ENCODE data around the gene COLEC12.

Gene COLEC12

DNA sequence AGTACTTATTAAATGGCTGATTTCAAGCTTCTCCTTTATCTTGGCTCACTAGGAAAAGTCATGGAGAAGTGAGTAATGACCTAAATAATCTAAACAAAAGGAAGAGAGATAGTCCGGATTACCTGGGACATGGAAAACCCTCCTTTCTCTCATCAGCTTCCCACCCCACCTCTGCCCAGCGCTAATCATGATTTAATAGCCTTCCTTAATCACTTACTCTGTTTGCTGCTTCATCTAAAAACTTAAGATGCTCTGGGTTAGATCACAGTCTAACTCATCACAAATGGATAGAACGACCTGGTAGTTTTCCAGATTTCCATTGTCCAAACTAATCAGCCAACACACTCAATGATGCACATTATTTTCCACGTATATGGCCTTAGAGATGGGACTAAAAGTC lies 144.8 kb downstream of the COLEC12 start:
- TF ChIP-seq, protein P1, sequence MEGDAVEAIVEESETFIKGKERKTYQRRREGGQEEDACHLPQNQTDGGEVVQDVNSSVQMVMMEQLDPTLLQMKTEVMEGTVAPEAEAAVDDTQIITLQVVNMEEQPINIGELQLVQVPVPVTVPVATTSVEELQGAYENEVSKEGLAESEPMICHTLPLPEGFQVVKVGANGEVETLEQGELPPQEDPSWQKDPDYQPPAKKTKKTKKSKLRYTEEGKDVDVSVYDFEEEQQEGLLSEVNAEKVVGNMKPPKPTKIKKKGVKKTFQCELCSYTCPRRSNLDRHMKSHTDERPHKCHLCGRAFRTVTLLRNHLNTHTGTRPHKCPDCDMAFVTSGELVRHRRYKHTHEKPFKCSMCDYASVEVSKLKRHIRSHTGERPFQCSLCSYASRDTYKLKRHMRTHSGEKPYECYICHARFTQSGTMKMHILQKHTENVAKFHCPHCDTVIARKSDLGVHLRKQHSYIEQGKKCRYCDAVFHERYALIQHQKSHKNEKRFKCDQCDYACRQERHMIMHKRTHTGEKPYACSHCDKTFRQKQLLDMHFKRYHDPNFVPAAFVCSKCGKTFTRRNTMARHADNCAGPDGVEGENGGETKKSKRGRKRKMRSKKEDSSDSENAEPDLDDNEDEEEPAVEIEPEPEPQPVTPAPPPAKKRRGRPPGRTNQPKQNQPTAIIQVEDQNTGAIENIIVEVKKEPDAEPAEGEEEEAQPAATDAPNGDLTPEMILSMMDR (IDR thresholded peaks at IDR 0.05): no peak

DNA sequence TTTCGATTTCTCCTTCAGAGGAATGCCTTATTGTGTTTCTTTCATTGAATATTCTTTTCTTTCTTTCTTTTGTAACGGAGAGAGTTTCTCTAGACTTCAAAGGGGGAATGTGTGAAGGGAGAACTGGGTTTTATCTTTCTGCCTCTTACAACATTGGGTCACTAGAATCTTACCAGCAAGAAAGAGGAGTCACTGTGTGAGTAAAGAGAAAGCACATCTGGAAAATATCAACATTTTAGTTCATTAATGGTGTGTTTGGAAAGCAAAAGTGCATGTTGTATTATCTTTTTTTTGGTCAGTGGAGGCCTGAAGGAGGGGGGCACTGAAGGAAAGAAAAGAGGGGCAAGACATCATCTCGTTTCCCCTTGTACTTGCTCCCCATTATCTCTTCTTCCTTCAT lies 146.0 kb downstream of the COLEC12 start:
- TF ChIP-seq, protein P1 (IDR thresholded peaks at IDR 0.05): no peak

DNA sequence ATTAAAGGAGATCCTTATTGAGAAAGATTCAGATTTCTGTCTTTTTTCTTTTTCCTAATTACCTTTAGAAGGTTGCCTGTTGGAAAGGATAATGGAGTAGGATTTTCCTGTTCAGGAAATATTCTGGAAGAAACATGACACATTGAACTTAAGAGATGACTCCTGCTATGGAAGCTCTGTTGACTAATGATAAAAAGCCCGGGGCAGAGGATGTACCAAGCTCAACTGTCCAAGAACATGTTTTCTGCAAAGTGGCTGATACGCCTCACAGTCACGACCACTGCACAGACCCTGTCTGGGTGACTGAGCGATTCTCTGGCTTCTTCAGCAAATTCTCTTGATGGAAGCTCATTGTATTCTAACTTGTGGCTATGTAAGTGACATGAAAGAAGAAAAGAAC lies 146.5 kb downstream of the COLEC12 start:
- TF ChIP-seq, protein P1 (IDR thresholded peaks at IDR 0.05): no peak

DNA sequence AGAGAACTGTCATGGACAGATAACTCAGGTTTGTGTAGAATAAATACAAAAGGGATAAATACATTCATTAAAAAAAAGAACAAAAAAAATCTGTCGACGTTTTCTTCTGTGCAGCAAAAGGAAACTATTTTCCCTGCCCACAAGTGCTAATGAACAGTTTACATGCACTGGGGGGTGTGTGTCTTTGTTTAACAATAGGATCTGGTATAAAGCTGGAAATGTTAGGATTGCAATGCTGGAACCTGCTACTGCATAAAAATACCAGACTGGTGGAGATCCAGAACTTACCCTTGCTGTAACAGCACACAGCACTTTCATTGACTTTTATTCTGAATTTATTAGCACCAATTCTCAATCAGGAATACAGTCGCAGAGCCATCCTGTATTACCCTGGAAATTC lies 148.1 kb downstream of the COLEC12 start:
- TF ChIP-seq, protein P1 (IDR thresholded peaks at IDR 0.05): no peak

DNA sequence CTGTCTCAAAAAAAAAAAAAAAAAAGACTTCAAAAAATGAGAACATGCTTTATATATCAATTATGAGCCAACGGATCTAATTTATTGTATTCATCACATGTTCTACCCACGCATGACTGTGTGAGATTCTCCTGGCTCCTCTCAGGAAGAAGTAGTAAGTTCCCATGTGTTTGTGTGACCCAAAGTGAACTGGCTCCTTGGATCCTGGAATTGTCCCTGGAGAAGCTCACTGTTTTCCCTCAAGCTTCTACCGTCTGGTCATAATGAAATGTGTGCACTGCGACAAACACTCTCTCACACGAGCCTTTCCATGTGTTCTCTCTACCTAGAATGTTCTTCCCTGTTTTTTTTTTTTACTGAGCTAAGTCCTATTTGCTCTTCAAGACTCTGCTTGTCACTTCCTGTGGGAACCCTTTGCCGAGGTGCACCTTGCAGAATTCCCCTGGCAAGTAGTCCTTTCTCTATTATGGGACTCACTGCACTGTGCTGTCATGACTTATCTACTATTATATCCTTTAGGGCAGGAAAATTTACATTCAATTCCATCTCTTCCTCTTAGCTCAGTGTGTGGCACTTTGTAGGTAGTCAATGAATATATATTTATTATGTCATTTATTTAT lies 149.4 kb downstream of the COLEC12 start:
- TF ChIP-seq, protein P1 (IDR thresholded peaks at IDR 0.05): no peak

DNA sequence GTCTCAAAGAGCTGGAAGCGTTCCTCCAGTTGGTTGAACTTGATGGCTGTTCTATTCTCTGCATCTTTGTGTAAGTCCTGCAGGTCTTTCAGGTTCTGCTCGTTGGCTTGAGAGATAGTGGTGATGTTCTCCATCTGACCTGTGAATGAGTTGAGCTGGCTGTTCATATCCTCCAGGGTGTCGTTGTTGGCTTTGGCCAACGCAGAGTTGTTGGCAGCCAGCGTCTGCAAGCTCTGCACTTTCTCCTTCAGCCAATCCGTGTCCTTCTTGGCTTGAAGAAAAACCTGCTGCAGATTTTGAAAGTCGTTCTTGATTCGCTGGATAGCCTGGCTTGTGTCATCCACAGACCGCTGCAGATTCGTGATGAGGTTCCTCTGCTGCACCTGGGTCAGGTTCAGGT lies 153.9 kb downstream of the COLEC12 start:
- TF ChIP-seq, protein P1 (IDR thresholded peaks at IDR 0.05): no peak

DNA sequence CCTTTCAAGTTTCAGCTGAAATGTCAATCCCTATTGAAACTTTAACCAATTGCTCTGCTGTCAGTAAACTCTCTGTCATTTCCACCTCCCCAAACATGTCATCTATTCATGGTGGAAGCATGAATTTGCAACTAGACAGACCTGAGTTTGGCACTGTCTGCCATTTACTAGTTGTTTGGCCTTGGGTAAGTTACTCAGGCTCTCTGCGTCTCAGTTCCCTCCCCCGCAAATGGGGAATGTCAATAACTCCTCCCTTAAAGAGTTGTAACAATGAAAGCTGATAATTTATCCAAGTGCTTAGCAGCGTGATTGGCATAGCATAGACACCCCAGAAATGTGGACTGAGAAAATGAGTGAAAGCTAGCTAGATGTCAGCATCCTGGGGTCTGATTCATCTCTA lies 159.4 kb downstream of the COLEC12 start:
- TF ChIP-seq, protein P1 (IDR thresholded peaks at IDR 0.05): no peak

DNA sequence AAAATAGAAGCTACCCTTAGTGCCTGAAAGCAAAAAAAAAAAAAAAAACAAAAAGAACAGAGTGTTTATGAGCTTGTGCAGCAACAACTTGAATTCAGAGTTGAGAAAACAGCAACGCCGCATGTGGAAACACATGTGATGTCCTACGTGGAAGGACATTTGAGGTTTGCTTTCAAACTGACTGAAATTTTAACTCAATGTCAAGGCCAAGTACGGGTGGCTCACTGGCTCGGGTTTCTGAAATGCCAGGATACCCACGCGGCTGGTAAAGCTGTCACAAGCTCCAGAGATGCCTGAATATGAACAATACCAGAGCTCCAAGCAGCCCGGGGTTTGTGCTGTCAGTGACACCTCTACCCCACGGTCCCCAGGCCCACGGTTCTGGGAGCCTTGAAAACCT lies 160.5 kb downstream of the COLEC12 start:
- TF ChIP-seq, protein P1 (IDR thresholded peaks at IDR 0.05): no peak

Measured in LNCAP (cell line).